HL-60 (cell line): Measurements from ENCODE around the gene FSTL4.

Source experiments
- DNase-seq, 2 experiments: peaks; one replicate each; pipeline ENCODE4 v3.0.0-alpha.2; 2010 to 2020; ENCODE audit warnings: low read depth in 1 of 2, low spot score in 1 of 2
- H3K27ac ChIP-seq: fragments of 250-450 bp; sonication (Bioruptor Pico); replicated peaks from 2 replicates; pipeline ENCODE4 v1.5.1; 2020; ENCODE audit warnings: mild to moderate bottlenecking, moderate library complexity
- H3K27me3 ChIP-seq: fragments of 250-450 bp; sonication (Bioruptor Pico); 2 replicates; pipeline ENCODE4 v1.5.1; 2021; ENCODE audit warnings: mild to moderate bottlenecking, moderate library complexity; ENCODE audit not compliant: insufficient read depth, poor library complexity, severe bottlenecking
- H3K4me3 ChIP-seq: replicated peaks from 2 replicates; pipeline ENCODE4 v1.5.1; 2011; ENCODE audit warnings: mild to moderate bottlenecking, control low read depth, low read length; ENCODE audit not compliant: insufficient read depth
- CTCF ChIP-seq: IDR thresholded peaks from one replicate; pipeline ENCODE4 v1.5.1; 2011; ENCODE audit warnings: low read length, control low read depth, inconsistent platforms; ENCODE audit not compliant: insufficient read depth
- GABPA ChIP-seq: IDR thresholded peaks from 2 replicates; pipeline ENCODE4 v1.6.1; 2012; ENCODE audit warnings: low read depth
- POLR2AphosphoS5 ChIP-seq: IDR thresholded peaks from 2 replicates; pipeline ENCODE4 v1.6.1; 2012; ENCODE audit warnings: low read depth
- REST ChIP-seq: IDR thresholded peaks from 2 replicates; pipeline ENCODE4 v1.6.1; 2012; ENCODE audit warnings: low read depth; ENCODE audit not compliant: insufficient replicate concordance
- SPI1 ChIP-seq: IDR thresholded peaks from 2 replicates; pipeline ENCODE4 v1.6.1; 2012; ENCODE audit warnings: low read depth, mild to moderate bottlenecking, borderline replicate concordance

Gene FSTL4

GRCh38 chr5:133163839-133164238 is 448.5 kb downstream of the FSTL4 start:
- no peak overlapping the region for H3K27ac ChIP-seq
- no peaks in the 10 kb centered on the region for H3K27me3 ChIP-seq
- TF ChIP-seq POLR2AphosphoS5 (no peak), SPI1 (no peak), REST (no peak), CTCF (no peak), GABPA (no peak)
- DNase-seq = no peak
- no peak overlapping the region for H3K4me3 ChIP-seq

GRCh38 chr5:133159543-133159942 is 452.8 kb downstream of the FSTL4 start:
- Histone ChIP-seq H3K4me3 (no peak overlapping the region), H3K27ac (no peak overlapping the region), H3K27me3 (no peaks in the 10 kb centered on the region)
- TF ChIP-seq CTCF = no peak
- no peak for TF ChIP-seq SPI1
- TF ChIP-seq POLR2AphosphoS5 = no peak
- TF ChIP-seq GABPA = no peak
- TF ChIP-seq REST = no peak
- no peak for DNase-seq

GRCh38 chr5:133155326-133155969 is 456.9 kb downstream of the FSTL4 start:
- TF ChIP-seq POLR2AphosphoS5 (no peak), GABPA (no peak), CTCF (no peak)
- H3K27ac ChIP-seq = no peak overlapping the region
- H3K27me3 ChIP-seq = no peaks in the 10 kb centered on the region
- no peak for DNase-seq
- no peak overlapping the region for H3K4me3 ChIP-seq
